ENCODE measurements around the gene PARP1. TPM values are rescaled to one million over a fixed set of nuclear protein-coding genes. Genes with fewer than 3 reads are reported as not detected.

PARP1 gene
- total RNA-seq, 2 experiments from 2014 or later: 532 to 594 TPM

DNA sequence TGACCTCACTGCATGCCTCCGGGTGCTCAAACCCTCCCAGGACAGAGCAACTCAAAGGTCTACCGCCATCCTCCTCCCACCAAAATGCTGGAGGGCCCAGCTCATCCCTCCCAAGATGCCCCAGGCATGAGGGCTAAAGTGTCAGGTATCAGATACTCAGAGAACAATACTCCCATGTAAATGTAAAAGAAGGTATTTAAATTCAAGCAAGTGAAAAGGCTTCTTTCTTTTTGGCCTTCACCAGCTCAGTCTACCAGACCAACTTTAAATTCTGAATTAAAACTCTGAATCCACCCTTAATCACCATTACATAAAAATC, 3.0 kb downstream of the PARP1 start:
- H3K36me3 ChIP-seq (ENCODE audit: insufficient read depth, low read length): peaks cover 72% of the 10 kb centered on the region
- peak overlapping the region; percentile 98 for H3K4me2 ChIP-seq (ENCODE audit: low read length)
- H3K4me1 ChIP-seq (ENCODE audit: insufficient read depth, low read length, poor library complexity, severe bottlenecking): peaks cover 57% of the 10 kb centered on the region
- H3K9me3 ChIP-seq (ENCODE audit: low read length): no peaks in the 10 kb centered on the region
- DNase-seq (ENCODE audit: low spot score): no peak
- H3K27ac ChIP-seq (ENCODE audit: low read depth, low read length, poor library complexity, severe bottlenecking): peak overlapping the region; percentile 91
- TF ChIP-seq EZH2phosphoT487 (IDR thresholded peaks at IDR 0.05; ENCODE audit: borderline replicate concordance, low read depth, low read length): no peak
- TF ChIP-seq, protein P1, sequence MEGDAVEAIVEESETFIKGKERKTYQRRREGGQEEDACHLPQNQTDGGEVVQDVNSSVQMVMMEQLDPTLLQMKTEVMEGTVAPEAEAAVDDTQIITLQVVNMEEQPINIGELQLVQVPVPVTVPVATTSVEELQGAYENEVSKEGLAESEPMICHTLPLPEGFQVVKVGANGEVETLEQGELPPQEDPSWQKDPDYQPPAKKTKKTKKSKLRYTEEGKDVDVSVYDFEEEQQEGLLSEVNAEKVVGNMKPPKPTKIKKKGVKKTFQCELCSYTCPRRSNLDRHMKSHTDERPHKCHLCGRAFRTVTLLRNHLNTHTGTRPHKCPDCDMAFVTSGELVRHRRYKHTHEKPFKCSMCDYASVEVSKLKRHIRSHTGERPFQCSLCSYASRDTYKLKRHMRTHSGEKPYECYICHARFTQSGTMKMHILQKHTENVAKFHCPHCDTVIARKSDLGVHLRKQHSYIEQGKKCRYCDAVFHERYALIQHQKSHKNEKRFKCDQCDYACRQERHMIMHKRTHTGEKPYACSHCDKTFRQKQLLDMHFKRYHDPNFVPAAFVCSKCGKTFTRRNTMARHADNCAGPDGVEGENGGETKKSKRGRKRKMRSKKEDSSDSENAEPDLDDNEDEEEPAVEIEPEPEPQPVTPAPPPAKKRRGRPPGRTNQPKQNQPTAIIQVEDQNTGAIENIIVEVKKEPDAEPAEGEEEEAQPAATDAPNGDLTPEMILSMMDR (conservative IDR thresholded peaks at IDR 0.05; ENCODE audit: low read length): no peak
- peaks cover 45% of the 10 kb centered on the region for H4K20me1 ChIP-seq (ENCODE audit: insufficient read depth, low read length)
- BruUV-seq (replicated peaks): no TSS peak
- no peak overlapping the region for H2AFZ ChIP-seq (ENCODE audit: low read length)
- H3K4me3 ChIP-seq (ENCODE audit: low read depth, low read length, poor library complexity, severe bottlenecking): peak overlapping the region; percentile 91
- POLR2A ChIA-PET: interaction anchor here (0.7 to 8.0 kb wide), 14 partner anchors 10 to 280 kb away, joined by 3 to 106 read pairs (median 4); partner anchors contain the start of gene LIN9
- peaks cover 79% of the 10 kb centered on the region for H3K79me2 ChIP-seq (ENCODE audit: insufficient read depth, low read depth, low read length)
- CTCF ChIA-PET (ENCODE audit: unreplicated experiment): interaction anchor here (1.5 to 1.9 kb wide), 3 partner anchors 202 to 280 kb away, joined by 3 to 6 read pairs (median 3); no protein-coding TSS in a partner anchor
- intact Hi-C loops (cut with micrococcal nuclease; ENCODE audit: unreplicated experiment): loop anchor here (5.0 kb wide), 3 partner anchors 277 to 343 kb away; partner anchors contain the start of genes H3-3A and ITPKB
- H3K9me2 ChIP-seq (ENCODE audit: insufficient read depth, low read length): no peaks in the 10 kb centered on the region

GRCh38 chr1:226404063-226404903, 3.6 kb downstream of the PARP1 start:
- POLR2A ChIA-PET: interaction anchor here (0.5 to 8.0 kb wide), 13 partner anchors 9 to 418 kb away, joined by 3 to 106 read pairs (median 4); no protein-coding TSS in a partner anchor

More at GRCh38 chr1:226404063-226404903, 3.6 kb downstream of the PARP1 start:
- H4K20me1 ChIP-seq (ENCODE audit: insufficient read depth, low read length): peaks cover 45% of the 10 kb centered on the region
- no peak overlapping the region for H2AFZ ChIP-seq (ENCODE audit: low read length)
- peak overlapping the region; percentile 98 for H3K4me2 ChIP-seq (ENCODE audit: low read length)
- CTCF ChIA-PET (ENCODE audit: unreplicated experiment): interaction anchor here (0.8 to 1.9 kb wide), 6 partner anchors 26 to 279 kb away, joined by 3 to 6 read pairs (median 3); no protein-coding TSS in a partner anchor
- peak overlapping the region; percentile 91 for H3K27ac ChIP-seq (ENCODE audit: low read depth, low read length, poor library complexity, severe bottlenecking)
- H3K9me3 ChIP-seq (ENCODE audit: low read length): no peaks in the 10 kb centered on the region
- BruUV-seq (replicated peaks): no TSS peak
- H3K4me3 ChIP-seq (ENCODE audit: low read depth, low read length, poor library complexity, severe bottlenecking): peak overlapping the region; percentile 91
- peaks cover 85% of the 10 kb centered on the region for H3K79me2 ChIP-seq (ENCODE audit: insufficient read depth, low read depth, low read length)
- TF ChIP-seq, protein P1 (conservative IDR thresholded peaks at IDR 0.05; ENCODE audit: low read length): no peak
- TF ChIP-seq EZH2phosphoT487 (IDR thresholded peaks at IDR 0.05; ENCODE audit: borderline replicate concordance, low read depth, low read length): no peak
- no peaks in the 10 kb centered on the region for H3K9me2 ChIP-seq (ENCODE audit: insufficient read depth, low read length)
- H3K4me1 ChIP-seq (ENCODE audit: insufficient read depth, low read length, poor library complexity, severe bottlenecking): peaks cover 54% of the 10 kb centered on the region
- intact Hi-C loops (cut with micrococcal nuclease; ENCODE audit: unreplicated experiment): no loop called here
- peak; percentile 44 for DNase-seq (ENCODE audit: low spot score)
- peaks cover 78% of the 10 kb centered on the region for H3K36me3 ChIP-seq (ENCODE audit: insufficient read depth, low read length)
